ENCODE data around the gene HARS2. TPM values are rescaled to one million over a fixed set of nuclear protein-coding genes. Genes with fewer than 3 reads are reported as not detected.
A peak's percentile ranks its signal among the peaks of the same experiment; 100 is the strongest.
"Not testable (repeated sequence)": the region's sequence is repeated elsewhere in the genome, so short reads cannot be mapped to it uniquely, and the experiment has no call there.

HARS2 gene
- 10 to 100 TPM; 21.4 to 45.7 (median 32.6) TPM for total RNA-seq

GRCh38 chr5:140690941-140691924, at the start of gene HARS2, which contains the start of gene HARS1:
HARS2 (plus strand) TSS chr5:140691455; CDS start chr5:140691649, 194 bp downstream.
HARS1 (minus strand) TSS chr5:140691370; CDS start chr5:140691304, 66 bp downstream.
- Histone ChIP-seq H3K4me3 (peak within 1 kb of the TSS; percentile 51 to 98 (median 83)), H3K27ac (peak within 1 kb of the TSS; percentile 65 to 90), H3K4me1 (replicated peaks in 1 of 2) (peaks cover 10 to 14% of the 10 kb centered on the region in 2 donors)
- 0 to 7% (median 0%) methylated on average over 1 to 22 of the region's 61 CpGs; no CpG with 5 or more reads in 2 of the 10 experiments for WGBS, 10 experiments
- in situ Hi-C loops (cut with MboI; ENCODE audit: low pct_unique_long_range_greater_than_20kb in 2 of 9, low sequenced_read_pairs in 9 of 9, unreplicated experiment in 9 of 9) = loop anchor here in 1 of 9 experiments (25.0 kb wide), 1 partner anchor 129 kb away; the partner anchor contains the start of genes APBB3, SLC35A4 and SRA1
- ATAC-seq (replicated peaks in 6 of 8) = peak; percentile 93 to 98 (median 98)

GRCh38 chr5:140641716-140642115, 49.5 kb upstream of the HARS2 start:
- 54 to 100% (median 90%) methylated on average over 2 to 5 of the region's 8 CpGs; no CpG with 5 or more reads in 5 of the 10 experiments for WGBS, 10 experiments
- H3K4me1 ChIP-seq (replicated peaks in 1 of 2) = peaks cover 15% of the 10 kb centered on the region in 2 donors
- H3K4me3 ChIP-seq = no peak overlapping the region
- ATAC-seq (replicated peaks in 6 of 8) = no peak
- no peak overlapping the region for H3K27ac ChIP-seq
- in situ Hi-C loops (cut with MboI; ENCODE audit: low pct_unique_long_range_greater_than_20kb in 2 of 9, low sequenced_read_pairs in 9 of 9, unreplicated experiment in 9 of 9) = loop anchor here in 1 of 9 experiments (25.0 kb wide), 1 partner anchor 254 kb away; no protein-coding TSS in a partner anchor

- Histone ChIP-seq H3K27ac (no peak overlapping the region), H3K4me3 (no peak overlapping the region), H3K4me1 (replicated peaks in 1 of 2) (peaks cover 16% of the 10 kb centered on the region in 2 donors)
- ATAC-seq (replicated peaks in 6 of 8) = no peak
- in situ Hi-C loops (cut with MboI; ENCODE audit: low pct_unique_long_range_greater_than_20kb in 2 of 9, low sequenced_read_pairs in 9 of 9, unreplicated experiment in 9 of 9) = loop anchor here in 1 of 9 experiments (25.0 kb wide), 1 partner anchor 255 kb away; no protein-coding TSS in a partner anchor
- 15 to 100% (median 86%) methylated on average over 1 to 3 of the region's 3 CpGs; no CpG with 5 or more reads in 1 of the 10 experiments for WGBS, 10 experiments
Measured at GRCh38 chr5:140642718-140643117, 48.5 kb upstream of the HARS2 start.

GRCh38 chr5:140647042-140647419, 44.2 kb upstream of the HARS2 start:
- ATAC-seq (replicated peaks in 6 of 8) = peak; percentile 10 to 20 (median 16)
- peak overlapping the region; percentile 55 to 89 (median 78) for H3K4me3 ChIP-seq
- WGBS, 10 experiments = 0 to 20% (median 0%) methylated on average over 1 to 18 of the region's 27 CpGs; no CpG with 5 or more reads in 1 of the 10 experiments
- in situ Hi-C loops (cut with MboI; ENCODE audit: low pct_unique_long_range_greater_than_20kb in 2 of 9, low sequenced_read_pairs in 9 of 9, unreplicated experiment in 9 of 9) = loop anchor here in 1 of 9 experiments (25.0 kb wide), 1 partner anchor 260 kb away; no protein-coding TSS in a partner anchor
- H3K27ac ChIP-seq = peak overlapping the region; percentile 20 to 56
- peaks cover 7 to 14% of the 10 kb centered on the region in 2 donors for H3K4me1 ChIP-seq (replicated peaks in 1 of 2)

- Histone ChIP-seq H3K4me1 (replicated peaks in 1 of 2) (peaks cover 3% of the 10 kb centered on the region in 2 donors), H3K4me3 (no peak overlapping the region), H3K27ac (no peak overlapping the region)
- in situ Hi-C loops (cut with MboI; ENCODE audit: low pct_unique_long_range_greater_than_20kb in 2 of 9, low sequenced_read_pairs in 9 of 9, unreplicated experiment in 9 of 9) = loop anchor here in 2 of 9 experiments (25.0 kb wide), 1 partner anchor 97 kb away; the partner anchor contains the start of genes APBB3 (in 2 of the 2), SLC35A4 (in 2 of the 2) and SRA1 (in 2 of the 2)
- 94 to 100% (median 96%) methylated on average over 4 to 16 of the region's 17 CpGs; no CpG with 5 or more reads in 2 of the 10 experiments for WGBS, 10 experiments
- no peak for ATAC-seq (replicated peaks in 6 of 8)
Measured at GRCh38 chr5:140658870-140659269, 32.4 kb upstream of the HARS2 start.

- H3K27ac ChIP-seq; H3K4me1 ChIP-seq (replicated peaks in 1 of 2); ATAC-seq (replicated peaks in 6 of 8); H3K4me3 ChIP-seq: not testable (repeated sequence)
- in situ Hi-C loops (cut with MboI; ENCODE audit: low pct_unique_long_range_greater_than_20kb in 2 of 9, low sequenced_read_pairs in 9 of 9, unreplicated experiment in 9 of 9) = loop anchor here in 2 of 9 experiments (25.0 kb wide), 1 partner anchor 98 kb away; the partner anchor contains the start of genes APBB3 (in 2 of the 2), SLC35A4 (in 2 of the 2) and SRA1 (in 2 of the 2)
- WGBS, 10 experiments = 17 to 100% (median 69%) methylated on average over 1 to 6 of the region's 6 CpGs
Measured at GRCh38 chr5:140660371-140660770, 30.9 kb upstream of the HARS2 start.

- peak in 2 of 8 experiments; percentile 11 to 13 for ATAC-seq (replicated peaks in 6 of 8)
- in situ Hi-C loops (cut with MboI; ENCODE audit: low pct_unique_long_range_greater_than_20kb in 2 of 9, low sequenced_read_pairs in 9 of 9, unreplicated experiment in 9 of 9) = loop anchor here in 2 of 9 experiments (25.0 kb wide), 1 partner anchor 102 kb away; the partner anchor contains the start of genes APBB3 (in 2 of the 2), SLC35A4 (in 2 of the 2) and SRA1 (in 2 of the 2)
Measured at GRCh38 chr5:140664030-140664358, 27.3 kb upstream of the HARS2 start.

GRCh38 chr5:140664359-140665119, 26.7 kb upstream of the HARS2 start, which contains the start of gene WDR55:
WDR55 (plus strand) TSS chr5:140664904; CDS start chr5:140664913, 9 bp downstream.
- H3K4me1 ChIP-seq (replicated peaks in 1 of 2) = peaks cover 14 to 15% of the 10 kb centered on the region in 2 donors
- WGBS, 10 experiments = 0 to 2% (median 0%) methylated on average over 1 to 9 of the region's 54 CpGs; no CpG with 5 or more reads in 5 of the 10 experiments
- H3K27ac ChIP-seq = peak within 1 kb of the TSS; percentile 85
- in situ Hi-C loops (cut with MboI; ENCODE audit: low pct_unique_long_range_greater_than_20kb in 2 of 9, low sequenced_read_pairs in 9 of 9, unreplicated experiment in 9 of 9) = loop anchor here in 2 of 9 experiments (25.0 kb wide), 1 partner anchor 102 kb away; the partner anchor contains the start of genes APBB3 (in 2 of the 2), SLC35A4 (in 2 of the 2) and SRA1 (in 2 of the 2)
- peak within 1 kb of the TSS; percentile 72 to 84 (median 75) for H3K4me3 ChIP-seq
- ATAC-seq (replicated peaks in 6 of 8) = peak; percentile 90 to 97 (median 94)

More at GRCh38 chr5:140664030-140664358, 27.3 kb upstream of the HARS2 start:
- H3K4me1 ChIP-seq (replicated peaks in 1 of 2) = peaks cover 14 to 15% of the 10 kb centered on the region in 2 donors
- WGBS, 10 experiments = 0 to 59% (median 36%) methylated on average over 1 to 18 of the region's 18 CpGs; no CpG with 5 or more reads in 3 of the 10 experiments
- peak overlapping the region; percentile 72 to 84 (median 75) for H3K4me3 ChIP-seq
- H3K27ac ChIP-seq = peak overlapping the region; percentile 85

GRCh38 chr5:140671035-140671434, 20.2 kb upstream of the HARS2 start:
- not testable (repeated sequence) for H3K27ac ChIP-seq; H3K4me1 ChIP-seq (replicated peaks in 1 of 2); H3K4me3 ChIP-seq
- 100% methylated on average over 1 of the region's 4 CpGs; no CpG with 5 or more reads in 9 of the 10 experiments for WGBS, 10 experiments
- ATAC-seq (replicated peaks in 6 of 8) = peak in 4 of 8 experiments; percentile 4 to 16 (median 12)
- in situ Hi-C loops (cut with MboI; ENCODE audit: low pct_unique_long_range_greater_than_20kb in 2 of 9, low sequenced_read_pairs in 9 of 9, unreplicated experiment in 9 of 9) = loop anchor here in 2 of 9 experiments (25.0 kb wide), 1 partner anchor 109 kb away; the partner anchor contains the start of genes APBB3 (in 2 of the 2), SLC35A4 (in 2 of the 2) and SRA1 (in 2 of the 2)

- peak in 4 of 8 experiments; percentile 4 to 9 (median 6) for ATAC-seq (replicated peaks in 6 of 8)
- no peak overlapping the region for H3K4me3 ChIP-seq
- in situ Hi-C loops (cut with MboI; ENCODE audit: low pct_unique_long_range_greater_than_20kb in 2 of 9, low sequenced_read_pairs in 9 of 9, unreplicated experiment in 9 of 9) = loop anchor here in 2 of 9 experiments (25.0 kb wide), 1 partner anchor 109 kb away; the partner anchor contains the start of genes APBB3 (in 2 of the 2), SLC35A4 (in 2 of the 2) and SRA1 (in 2 of the 2)
- 80 to 100% (median 100%) methylated on average over 1 to 3 of the region's 7 CpGs; no CpG with 5 or more reads in 3 of the 10 experiments for WGBS, 10 experiments
- H3K27ac ChIP-seq = no peak overlapping the region
- H3K4me1 ChIP-seq (replicated peaks in 1 of 2) = no peaks in the 10 kb centered on the region
Measured at GRCh38 chr5:140671472-140672125, 19.7 kb upstream of the HARS2 start.

Data from motor neuron (in vitro differentiated cells).